Liver (tissue), 9 donors: ENCODE measurements around the gene GPC1. TPM values are rescaled to one million over a fixed set of nuclear protein-coding genes. Genes with fewer than 3 reads are reported as not detected.

Source experiments
- DNase-seq: peaks from one replicate; pipeline ENCODE4 v3.0.0-alpha.2; 2017; ENCODE audit warnings: low spot score
- H3K27ac ChIP-seq, 2 donors: one replicate each; pipeline ENCODE4 v1.7.0; 2013; ENCODE audit warnings: inconsistent platforms in 2 of 2, low read length in 2 of 2, control low read depth in 1 of 2, low read depth in 1 of 2, mild to moderate bottlenecking in 1 of 2
- H3K27me3 ChIP-seq, 4 donors: one replicate each; pipeline versions ENCODE4 v1.6.1 to v1.7.0; 2013; ENCODE audit warnings: low read length in 3 of 4, inconsistent platforms in 1 of 4, mild to moderate bottlenecking in 1 of 4, moderate library complexity in 1 of 4; ENCODE audit not compliant: control insufficient read depth in 4 of 4, insufficient read depth in 4 of 4
- H3K36me3 ChIP-seq, 4 donors: one replicate each; pipeline versions ENCODE4 v1.6.1 to v1.7.0; 2013; ENCODE audit warnings: low read length in 3 of 4, mild to moderate bottlenecking in 3 of 4, low read depth in 1 of 4, moderate library complexity in 1 of 4; ENCODE audit not compliant: control insufficient read depth in 4 of 4, insufficient read depth in 3 of 4
- H3K4me1 ChIP-seq, 4 donors: one replicate each; pipeline versions ENCODE4 v1.6.1 to v1.7.0; 2013; ENCODE audit warnings: low read length in 3 of 4, mild to moderate bottlenecking in 3 of 4, moderate library complexity in 1 of 4; ENCODE audit not compliant: control insufficient read depth in 4 of 4, insufficient read depth in 4 of 4
- H3K4me3 ChIP-seq, 3 donors: one replicate each; pipeline versions ENCODE4 v1.6.1 to v1.7.0; 2013; ENCODE audit warnings: low read length in 3 of 3, control low read depth in 1 of 3, low read depth in 1 of 3, mild to moderate bottlenecking in 1 of 3
- H3K9ac ChIP-seq, 2 donors: one replicate each; pipeline ENCODE4 v1.7.0; 2013; ENCODE audit warnings: low read length in 2 of 2, mild to moderate bottlenecking in 2 of 2, moderate library complexity in 2 of 2, control low read depth in 1 of 2, low read depth in 1 of 2
- H3K9me3 ChIP-seq, 4 donors: one replicate each; pipeline versions ENCODE4 v1.6.1 to v1.7.0; 2013; ENCODE audit warnings: low read length in 3 of 4; ENCODE audit not compliant: control insufficient read depth in 4 of 4
- ATF3 ChIP-seq: IDR thresholded peaks from 2 replicates; pipeline ENCODE4 v1.6.1; 2016; ENCODE audit warnings: antibody characterized with exemption
- CTCF ChIP-seq: fragments of 150-350 bp; IDR thresholded peaks from 2 replicates; pipeline ENCODE4 v1.5.1; 2017; ENCODE audit warnings: improper control_type of control experiment, low read depth, low read length; ENCODE audit not compliant: missing input control
- FOXA1 ChIP-seq: IDR thresholded peaks from 2 replicates; pipeline ENCODE4 v1.6.1; 2016; ENCODE audit warnings: antibody characterized with exemption
- FOXA2 ChIP-seq: IDR thresholded peaks from 2 replicates; pipeline ENCODE4 v1.6.1; 2016; ENCODE audit warnings: antibody characterized with exemption
- GABPA ChIP-seq, 2 donors: IDR thresholded peaks in 1 of 2; conservative IDR thresholded peaks in 1 of 2; 2 replicates each; pipeline ENCODE4 v1.6.1; 2016; ENCODE audit warnings: antibody characterized with exemption in 2 of 2, mild to moderate bottlenecking in 1 of 2, moderate library complexity in 1 of 2
- HNF4A ChIP-seq, 2 donors: conservative IDR thresholded peaks; 2 replicates each; pipeline ENCODE4 v1.6.1; 2016; ENCODE audit warnings: antibody characterized with exemption in 2 of 2, mild to moderate bottlenecking in 2 of 2
- HNF4G ChIP-seq: IDR thresholded peaks from 2 replicates; pipeline ENCODE4 v1.6.1; 2016; ENCODE audit warnings: antibody characterized with exemption
- NR2F2 ChIP-seq: IDR thresholded peaks from 2 replicates; pipeline ENCODE4 v1.6.1; 2016; ENCODE audit warnings: antibody characterized with exemption
- RAD21 ChIP-seq, 2 donors: IDR thresholded peaks; 2 replicates each; pipeline ENCODE4 v1.6.1; 2016; ENCODE audit warnings: antibody characterized with exemption in 2 of 2, mild to moderate bottlenecking in 2 of 2
- REST ChIP-seq: IDR thresholded peaks from 2 replicates; pipeline ENCODE4 v1.6.1; 2016; ENCODE audit warnings: antibody characterized with exemption, mild to moderate bottlenecking
- RXRA ChIP-seq, 2 donors: IDR thresholded peaks; 2 replicates each; pipeline ENCODE4 v1.6.1; 2017 to 2018; ENCODE audit warnings: antibody characterized with exemption in 2 of 2, mild to moderate bottlenecking in 1 of 2
- SP1 ChIP-seq: IDR thresholded peaks from 2 replicates; pipeline ENCODE4 v1.6.1; 2018; ENCODE audit warnings: antibody characterized with exemption, mild to moderate bottlenecking
- TAF1 ChIP-seq: conservative IDR thresholded peaks from 2 replicates; pipeline ENCODE4 v1.6.1; 2016; ENCODE audit warnings: antibody characterized with exemption, mild to moderate bottlenecking
- YY1 ChIP-seq: IDR thresholded peaks from 2 replicates; pipeline ENCODE4 v1.6.1; 2016; ENCODE audit warnings: antibody characterized with exemption, mild to moderate bottlenecking
- ZBTB33 ChIP-seq: IDR thresholded peaks from 2 replicates; pipeline ENCODE4 v1.6.1; 2016; ENCODE audit warnings: antibody characterized with exemption
- WGBS: extraction: QIAGEN DNeasy Blood & Tissue Kit; methylation state at CpG from one replicate; pipeline ENCODE4 v1.1.7; 2013; 5-methylcytosine and 5-hydroxymethylcytosine counted together
- polyA plus RNA-seq, 2 donors: library from polyadenylated mRNA; stranded (reverse) in 1 of 2; unstranded in 1 of 2; fragments of 200-250 nt in 1 of 2; fragments of >200 nt in 1 of 2; fragmentation: Nextera tagmentation in 1 of 2; extraction: Ambion mirVana in 1 of 2; gene quantifications; one replicate each; pipeline versions ENCODE4 v1.2.1 to v1.2.3, GENCODE V29; 2013 to 2015
- total RNA-seq, 2 donors: library from RNA; depleted of rRNA; stranded (reverse); fragments of >200 nt; gene quantifications; one replicate each; pipeline ENCODE4 v1.2.3, GENCODE V29; 2014
- donor health status: healthy.
- donor health status: healthy.
- donor health status: healthy.
- donor health status: healthy.
- donor health status: healthy.

The GPC1 gene
- total and polyA plus RNA-seq, 4 donors, result 3.2 to 41.0 (median 9.1) TPM

DNA sequence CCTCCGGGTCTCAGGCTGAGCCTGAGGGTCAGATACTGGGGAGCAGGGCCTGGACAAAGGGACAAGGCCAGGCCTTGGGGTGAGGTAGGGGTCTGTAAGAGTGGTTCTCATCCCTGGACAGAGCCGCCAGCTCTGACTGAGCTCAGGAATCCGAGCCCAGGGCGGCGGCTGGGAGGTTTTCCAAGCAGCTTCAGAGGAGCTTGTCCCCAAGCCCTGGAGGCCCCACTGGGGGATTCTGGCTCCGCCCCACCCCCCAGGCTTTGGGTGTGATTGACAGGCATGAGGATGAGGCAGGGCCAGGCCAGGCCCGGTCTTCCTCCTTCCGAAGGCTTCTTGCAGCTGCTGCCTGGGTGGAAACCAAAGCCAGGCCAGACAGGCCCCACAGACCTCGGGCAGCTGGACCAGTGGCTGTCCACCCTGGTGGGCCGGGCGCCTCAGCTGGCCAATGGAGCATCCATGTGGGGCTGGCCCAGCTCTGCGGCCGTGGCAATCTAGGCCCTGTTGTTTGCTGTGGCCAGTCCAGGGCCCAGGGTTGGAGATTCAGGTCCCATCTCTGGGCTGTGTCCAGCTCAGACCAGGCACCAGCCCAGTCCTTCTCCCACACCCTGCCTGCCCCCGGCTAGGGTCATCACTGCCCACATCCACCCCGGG is 23.1 kb upstream of the GPC1 start:
- no peaks in the 10 kb centered on the region for H3K9me3 ChIP-seq
- H3K9ac ChIP-seq, result no peak overlapping the region
- TF ChIP-seq ZBTB33 (no peak), HNF4A (conservative IDR thresholded peaks at IDR 0.05) (no peak), REST (no peak), HNF4G (no peak), RXRA (IDR thresholded peaks at IDR 0.05) (no peak), TAF1 (no peak)
- H3K4me1 ChIP-seq, result no peaks in the 10 kb centered on the region
- H3K27me3 ChIP-seq, result no peaks in the 10 kb centered on the region
- no peaks in the 10 kb centered on the region for H3K36me3 ChIP-seq
- WGBS, result 82% methylated on average over 15 of the region's 15 CpGs
- no peak overlapping the region for H3K4me3 ChIP-seq
- DNase-seq, result no peak
- H3K27ac ChIP-seq, result no peak overlapping the region

DNA sequence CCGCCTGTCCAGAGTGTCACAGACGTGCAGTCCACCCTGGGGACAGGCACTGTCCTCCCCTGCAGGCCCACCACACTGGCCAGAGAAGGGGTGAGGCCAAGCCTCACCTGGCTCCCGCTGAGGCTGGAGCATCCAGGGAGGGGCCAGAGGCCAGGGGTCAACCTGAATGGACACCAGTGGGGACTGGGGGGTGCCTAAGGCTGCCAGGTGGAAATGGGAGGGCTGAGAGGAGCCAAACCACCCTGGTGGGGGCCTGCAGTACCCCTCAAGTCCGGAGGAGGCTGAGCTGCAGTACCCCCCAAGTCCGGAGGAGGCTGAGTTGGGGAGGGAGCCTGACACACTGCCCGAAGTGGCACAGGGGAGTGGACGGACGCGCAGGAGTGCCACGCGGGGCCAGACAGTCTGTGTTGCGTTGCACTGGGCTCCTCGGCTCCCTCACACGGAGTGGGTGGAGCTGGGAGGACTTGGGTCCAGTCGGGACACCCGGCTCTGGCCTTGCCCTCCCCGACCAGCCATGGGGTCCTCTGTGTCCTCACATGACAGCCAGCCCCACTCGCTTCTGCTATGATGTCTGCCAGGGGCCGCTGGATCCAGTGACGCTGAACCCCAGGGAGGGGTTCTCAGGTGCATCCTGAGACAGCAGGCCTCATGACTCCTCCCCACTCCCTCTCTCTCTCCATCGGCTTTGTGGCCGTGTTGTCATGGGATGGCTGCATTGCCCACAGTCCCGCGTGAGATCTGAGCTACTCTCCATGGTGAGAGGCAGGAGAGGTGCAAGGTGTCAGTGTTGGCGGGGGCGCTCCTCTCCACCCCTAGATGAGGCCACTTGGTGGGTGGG is 22.3 kb upstream of the GPC1 start:
- Histone ChIP-seq H3K9me3 (no peaks in the 10 kb centered on the region), H3K27ac (no peak overlapping the region), H3K27me3 (no peaks in the 10 kb centered on the region), H3K4me1 (no peaks in the 10 kb centered on the region), H3K36me3 (no peaks in the 10 kb centered on the region), H3K4me3 (no peak overlapping the region), H3K9ac (no peak overlapping the region)
- 91% methylated on average over 26 of the region's 26 CpGs for WGBS
- no peak for TF ChIP-seq GABPA (IDR thresholded peaks at IDR 0.05 in 1 of 2, conservative IDR thresholded peaks at IDR 0.05 in 1 of 2)
- TF ChIP-seq SP1, result no peak
- TF ChIP-seq FOXA1, result no peak
- TF ChIP-seq TAF1, result no peak
- no peak for TF ChIP-seq HNF4G
- TF ChIP-seq YY1, result no peak
- no peak for TF ChIP-seq RXRA (IDR thresholded peaks at IDR 0.05)
- no peak for TF ChIP-seq FOXA2
- TF ChIP-seq HNF4A (conservative IDR thresholded peaks at IDR 0.05), result no peak
- no peak for TF ChIP-seq ATF3
- TF ChIP-seq CTCF, result no peak
- no peak for TF ChIP-seq NR2F2
- no peak for TF ChIP-seq RAD21 (IDR thresholded peaks at IDR 0.05)
- no peak for DNase-seq
